Peyer's patch (tissue), 4 donors: ENCODE data around the gene ACO2. TPM values are rescaled to one million over a fixed set of nuclear protein-coding genes. Genes with fewer than 3 reads are reported as not detected.
"Not testable (repeated sequence)": the region's sequence is repeated elsewhere in the genome, so short reads cannot be mapped to it uniquely, and the experiment has no call there.

Source experiments
- DNase-seq, 3 donors: peaks; one replicate each; pipeline ENCODE4 v3.0.0-alpha.2; 2017 to 2019
- H3K27ac ChIP-seq, 4 donors: fragments of 200-600 bp; sonication (generic); one replicate each; pipeline ENCODE4 v1.5.1; 2016 to 2019
- H3K27me3 ChIP-seq, 2 donors: fragments of 200-600 bp; sonication (generic); one replicate each; pipeline ENCODE4 v1.5.1; 2019
- H3K36me3 ChIP-seq, 3 donors: fragments of 200-600 bp; sonication (generic); one replicate each; pipeline ENCODE4 v1.5.1; 2016 to 2019
- H3K4me1 ChIP-seq, 4 donors: fragments of 200-600 bp; sonication (generic); one replicate each; pipeline ENCODE4 v1.5.1; 2016 to 2019
- H3K4me3 ChIP-seq, 4 donors: fragments of 200-600 bp; sonication (generic); 1 replicate in 3 of 4; 2 replicates in 1 of 4; pipeline ENCODE4 v1.5.1; 2016 to 2019; ENCODE audit warnings: mild to moderate bottlenecking in 1 of 4
- H3K9me3 ChIP-seq, 4 donors: fragments of 200-600 bp; sonication (generic); one replicate each; pipeline ENCODE4 v1.5.1; 2016 to 2019; ENCODE audit warnings: mild to moderate bottlenecking in 1 of 4
- CTCF ChIP-seq, 6 experiments: fragments of 450-650 bp in 4 of 6; fragments of 200-600 bp in 2 of 6; sonication (generic) in 1 of 6; IDR thresholded peaks; one replicate each; pipeline ENCODE4 v1.5.1; 2017 to 2019; ENCODE audit warnings: antibody characterized with exemption in 6 of 6, mild to moderate bottlenecking in 3 of 6, moderate library complexity in 1 of 6
- POLR2A ChIP-seq, 2 donors: fragments of 450-650 bp; IDR thresholded peaks; one replicate each; pipeline ENCODE4 v1.5.1; 2017; ENCODE audit warnings: antibody characterized with exemption in 2 of 2, mild to moderate bottlenecking in 2 of 2, moderate library complexity in 2 of 2
- total RNA-seq, 4 donors: library from RNA; depleted of rRNA; stranded (reverse); fragments of >200 nt; gene quantifications; one replicate each; pipeline ENCODE4 v1.1.0, GENCODE V29; 2016

Gene ACO2
- total RNA-seq, 4 donors from 2014 or later: 115 to 394 (median 356) TPM

GRCh38 chr22:41435560-41435959 is 33.4 kb upstream of the ACO2 start:
- no peak for DNase-seq
- Histone ChIP-seq H3K27me3 (no peaks in the 10 kb centered on the region), H3K27ac (peak overlapping the region in 1 of 4 donors; percentile 55), H3K9me3 (no peaks in the 10 kb centered on the region), H3K4me1 (peaks cover 0 to 20% (median 0%) of the 10 kb centered on the region in 4 donors), H3K4me3 (no peak overlapping the region), H3K36me3 (peaks cover 0 to 65% (median 0%) of the 10 kb centered on the region in 3 donors)
- no peak for TF ChIP-seq CTCF (IDR thresholded peaks at IDR 0.05)
- no peak for TF ChIP-seq POLR2A (IDR thresholded peaks at IDR 0.05)

- Histone ChIP-seq H3K27ac (no peak overlapping the region), H3K27me3 (no peaks in the 10 kb centered on the region), H3K4me3 (no peak overlapping the region), H3K4me1 (peaks cover 0 to 25% (median 0%) of the 10 kb centered on the region in 4 donors), H3K36me3 (peaks cover 0 to 72% (median 0%) of the 10 kb centered on the region in 3 donors), H3K9me3 (no peaks in the 10 kb centered on the region)
- TF ChIP-seq CTCF (IDR thresholded peaks at IDR 0.05) (no peak), POLR2A (IDR thresholded peaks at IDR 0.05) (no peak)
- DNase-seq: no peak
Measured at GRCh38 chr22:41436322-41437113, 32.4 kb upstream of the ACO2 start.

- no peaks in the 10 kb centered on the region for H3K27me3 ChIP-seq
- peaks cover 0 to 68% (median 0%) of the 10 kb centered on the region in 3 donors for H3K36me3 ChIP-seq
- no peak for TF ChIP-seq CTCF (IDR thresholded peaks at IDR 0.05)
- TF ChIP-seq POLR2A (IDR thresholded peaks at IDR 0.05): no peak
- H3K4me1 ChIP-seq: peaks cover 0 to 25% (median 0%) of the 10 kb centered on the region in 4 donors
- H3K27ac ChIP-seq: no peak overlapping the region
- no peak for DNase-seq
- no peak overlapping the region for H3K4me3 ChIP-seq
- no peaks in the 10 kb centered on the region for H3K9me3 ChIP-seq
Measured at GRCh38 chr22:41437198-41437597, 31.7 kb upstream of the ACO2 start.

- H3K4me1 ChIP-seq: peaks cover 0 to 29% (median 0%) of the 10 kb centered on the region in 4 donors
- not testable (repeated sequence) for H3K27ac ChIP-seq
Measured at GRCh38 chr22:41440511-41440910, 28.4 kb upstream of the ACO2 start.

GRCh38 chr22:41442240-41442792 is 26.6 kb upstream of the ACO2 start:
- no peak for DNase-seq
- TF ChIP-seq CTCF (IDR thresholded peaks at IDR 0.05) (no peak), POLR2A (IDR thresholded peaks at IDR 0.05) (no peak)
- H3K27ac ChIP-seq: no peak overlapping the region
- H3K27me3 ChIP-seq: no peaks in the 10 kb centered on the region
- H3K36me3 ChIP-seq: peaks cover 0 to 35% (median 0%) of the 10 kb centered on the region in 3 donors
- H3K4me3 ChIP-seq: no peak overlapping the region
- no peaks in the 10 kb centered on the region for H3K9me3 ChIP-seq
- H3K4me1 ChIP-seq: peaks cover 0 to 26% (median 0%) of the 10 kb centered on the region in 4 donors

More at GRCh38 chr22:41440511-41440910, 28.4 kb upstream of the ACO2 start:
- H3K27me3 ChIP-seq, DNase-seq, H3K9me3 ChIP-seq, H3K4me3 ChIP-seq: not testable (repeated sequence)
- H3K36me3 ChIP-seq: peaks cover 0 to 53% (median 0%) of the 10 kb centered on the region in 3 donors
